Occipital lobe (tissue), 2 donors: Measurements from ENCODE around the gene C10orf90. TPM values are rescaled to one million over a fixed set of nuclear protein-coding genes. Genes with fewer than 3 reads are reported as not detected.

ENCODE experiments used
- DNase-seq: peaks from one replicate; lab custom pipeline; 2025; lab: John Stamatoyannopoulos, UW
- total RNA-seq: library from RNA; depleted of rRNA; stranded (reverse); fragments of >200 nt; gene quantifications from one replicate; pipeline ENCODE4 v1.2.3, GENCODE V29; 2014

The C10orf90 gene
- total RNA-seq, 1 donor from 2014 or later = 0.16 TPM

- no peak for DNase-seq
These were observed 204.7 kb downstream of the C10orf90 start for GRCh38 chr10:126465771-126466170.

- no peak for DNase-seq
These were observed 207.2 kb downstream of the C10orf90 start for GRCh38 chr10:126463286-126463685.

- DNase-seq = no peak
These were observed 209.1 kb downstream of the C10orf90 start for GRCh38 chr10:126461289-126461940.

- DNase-seq = no peak
These were observed 210.5 kb downstream of the C10orf90 start for GRCh38 chr10:126459878-126460481.

GRCh38 chr10:126459032-126459831 is 211.3 kb downstream of the C10orf90 start:
- no peak for DNase-seq

- no peak for DNase-seq
These were observed 212.0 kb downstream of the C10orf90 start for GRCh38 chr10:126458466-126458865.

- DNase-seq = no peak
These were observed 213.9 kb downstream of the C10orf90 start for GRCh38 chr10:126456632-126457031.

- DNase-seq = no peak
These were observed 214.6 kb downstream of the C10orf90 start for GRCh38 chr10:126455766-126456405.

- no peak for DNase-seq
These were observed 215.3 kb downstream of the C10orf90 start for GRCh38 chr10:126455036-126455765.

- DNase-seq = no peak
These were observed 216.3 kb downstream of the C10orf90 start for GRCh38 chr10:126454045-126454751.

- no peak for DNase-seq
These were observed 218.2 kb downstream of the C10orf90 start for GRCh38 chr10:126452245-126452644.

- DNase-seq = no peak
These were observed 222.4 kb downstream of the C10orf90 start for GRCh38 chr10:126448091-126448490.

- DNase-seq = no peak
These were observed 230.6 kb downstream of the C10orf90 start for GRCh38 chr10:126439942-126440341.

- no peak for DNase-seq
These were observed 232.1 kb downstream of the C10orf90 start for GRCh38 chr10:126438407-126438783.

- no peak for DNase-seq
These were observed 232.7 kb downstream of the C10orf90 start for GRCh38 chr10:126437635-126438406.

- DNase-seq = no peak
These were observed 236.3 kb downstream of the C10orf90 start for GRCh38 chr10:126434235-126434634.

- no peak for DNase-seq
These were observed 237.1 kb downstream of the C10orf90 start for GRCh38 chr10:126433351-126433750.

- no peak for DNase-seq
These were observed 238.0 kb downstream of the C10orf90 start for GRCh38 chr10:126432507-126432906.

- DNase-seq = no peak
These were observed 238.7 kb downstream of the C10orf90 start for GRCh38 chr10:126431816-126432215.

- DNase-seq = no peak
These were observed 240.0 kb downstream of the C10orf90 start for GRCh38 chr10:126430512-126430911.
